ENCODE measurements around the gene PAPPA.

PAPPA gene

DNA sequence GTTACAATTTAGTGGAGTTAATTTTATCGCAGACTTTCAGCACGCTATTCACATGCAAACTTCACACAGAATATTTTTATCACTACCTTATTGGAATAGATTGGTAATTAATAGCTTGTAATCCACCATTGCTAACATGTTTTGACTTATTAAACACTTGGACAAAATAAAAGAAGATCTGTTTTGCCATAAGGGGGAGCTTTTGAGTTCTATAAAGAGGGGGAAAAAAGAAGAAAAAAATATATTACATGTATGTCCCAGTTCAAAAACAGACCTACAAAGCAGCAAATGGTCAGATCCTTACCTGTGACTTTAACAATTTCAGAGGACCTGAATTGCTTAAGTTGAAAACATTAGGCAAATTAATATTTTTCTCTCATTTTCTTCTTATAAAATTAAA, 1.2 kb upstream of the PAPPA start:
- DNase-seq (ENCODE audit: extremely low read depth in 1 of 2, low read depth in 1 of 2): no peak

- DNase-seq (ENCODE audit: extremely low read depth in 1 of 2, low read depth in 1 of 2): no peak
Measured at GRCh38 chr9:116152941-116153764, 438 bp upstream of the PAPPA start.

DNA sequence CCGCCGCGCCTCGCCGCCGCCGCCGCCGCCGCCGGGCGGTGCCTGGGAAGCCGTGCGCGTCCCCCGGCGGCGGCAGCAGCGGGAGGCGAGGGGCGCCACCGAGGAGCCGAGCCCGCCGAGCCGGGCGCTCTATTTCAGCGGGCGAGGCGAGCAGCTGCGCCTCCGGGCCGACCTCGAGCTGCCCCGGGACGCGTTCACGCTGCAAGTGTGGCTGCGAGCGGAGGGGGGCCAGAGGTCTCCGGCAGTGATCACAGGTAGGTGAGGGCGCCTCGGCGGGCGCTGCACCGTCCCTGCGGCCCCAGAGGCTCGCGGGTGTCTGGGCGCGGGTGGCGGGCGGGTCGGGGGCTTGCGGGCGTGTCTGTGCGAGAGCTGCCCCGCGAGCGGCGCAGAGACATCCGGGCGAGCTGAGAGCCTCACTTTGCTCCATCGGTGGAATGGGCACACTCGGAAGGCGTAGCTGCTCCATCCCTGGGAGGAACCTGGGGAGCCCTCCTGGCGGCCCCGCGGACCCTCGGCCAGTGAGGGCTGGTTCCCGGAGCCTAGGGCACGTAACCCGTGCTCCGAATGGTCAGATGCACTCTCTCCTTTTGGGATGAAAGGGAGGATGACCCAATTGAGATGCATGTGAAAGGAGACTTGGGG, 864 bp downstream of the PAPPA start:
- DNase-seq (ENCODE audit: extremely low read depth in 1 of 2, low read depth in 1 of 2): no peak

GRCh38 chr9:116154976-116155697, 1.5 kb downstream of the PAPPA start:
- no peak for DNase-seq (ENCODE audit: extremely low read depth in 1 of 2, low read depth in 1 of 2)

GRCh38 chr9:116155698-116156039, 2.1 kb downstream of the PAPPA start:
- no peak for DNase-seq (ENCODE audit: extremely low read depth in 1 of 2, low read depth in 1 of 2)

- DNase-seq (ENCODE audit: extremely low read depth in 1 of 2, low read depth in 1 of 2): no peak
Measured at GRCh38 chr9:116156621-116157314, 3.2 kb downstream of the PAPPA start.

GRCh38 chr9:116157436-116158138, 4.0 kb downstream of the PAPPA start:
- DNase-seq (ENCODE audit: extremely low read depth in 1 of 2, low read depth in 1 of 2): no peak

DNA sequence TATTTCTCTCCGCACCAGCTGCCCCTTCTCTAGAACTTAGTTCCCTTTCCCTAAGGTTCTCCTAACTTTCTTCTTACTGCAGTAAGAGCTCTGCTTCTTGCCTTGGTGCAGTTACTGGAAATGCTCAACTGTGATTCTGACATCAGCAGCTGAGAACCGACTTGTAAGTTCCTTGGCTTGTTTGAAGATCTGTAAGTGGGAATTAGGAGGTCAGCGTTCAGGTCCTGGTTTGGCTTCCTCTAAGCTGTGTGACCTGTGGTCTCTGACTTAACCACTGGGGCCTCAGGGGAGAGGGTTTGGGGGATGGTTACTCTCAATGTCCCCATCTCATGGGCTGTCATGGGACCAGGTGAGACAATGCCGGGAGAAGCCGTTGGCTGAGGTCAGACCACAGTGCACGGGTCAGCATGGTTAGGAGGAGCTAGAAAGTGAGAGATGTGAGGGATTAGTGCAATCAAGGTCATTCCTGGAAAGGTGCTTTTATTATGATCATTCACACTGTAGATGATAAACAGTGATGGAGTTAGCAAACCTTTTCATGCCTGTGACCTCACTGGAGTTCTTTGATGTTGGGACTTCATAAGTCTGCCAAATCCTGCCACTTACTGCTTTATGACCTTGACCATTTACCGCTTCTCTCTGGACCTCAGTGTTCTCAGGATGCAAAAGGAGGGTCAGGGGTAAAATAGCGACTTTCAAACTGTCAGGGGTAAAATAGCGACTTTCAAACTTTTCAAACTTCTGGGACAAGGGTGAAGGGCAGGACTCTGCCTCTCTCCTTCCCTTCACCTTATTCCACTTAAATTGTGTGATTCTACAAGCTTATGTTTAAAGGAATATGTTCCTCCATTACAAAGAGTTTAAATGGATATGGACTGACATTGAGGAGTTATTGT, 7.3 kb downstream of the PAPPA start:
- no peak for DNase-seq (ENCODE audit: extremely low read depth in 1 of 2, low read depth in 1 of 2)

DNA sequence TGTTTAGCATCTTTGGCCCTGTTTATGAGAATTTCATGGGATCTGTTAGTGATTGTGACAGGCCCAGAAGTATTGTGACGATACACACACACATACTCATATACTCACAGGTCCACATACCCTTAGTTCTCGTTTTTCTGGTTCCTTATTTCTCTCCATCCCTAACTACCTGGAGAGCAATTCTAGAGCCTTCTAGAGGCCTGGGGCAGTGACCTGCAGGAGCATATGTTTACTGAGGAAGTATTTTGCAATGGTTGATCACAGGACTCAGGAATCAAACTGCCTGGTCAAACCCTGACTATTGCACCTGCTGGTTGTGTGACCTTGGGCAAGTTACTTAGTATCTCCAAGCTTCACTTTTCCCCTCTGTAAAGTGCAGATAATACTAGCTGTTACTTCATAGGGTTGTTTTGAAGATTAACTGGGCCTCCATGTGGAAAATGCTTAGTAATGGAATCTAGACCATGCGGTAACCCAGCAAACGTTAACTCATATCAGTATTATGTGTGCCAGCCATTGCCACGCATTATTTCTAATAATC, 8.7 kb downstream of the PAPPA start:
- DNase-seq (ENCODE audit: extremely low read depth in 1 of 2, low read depth in 1 of 2): no peak

DNA sequence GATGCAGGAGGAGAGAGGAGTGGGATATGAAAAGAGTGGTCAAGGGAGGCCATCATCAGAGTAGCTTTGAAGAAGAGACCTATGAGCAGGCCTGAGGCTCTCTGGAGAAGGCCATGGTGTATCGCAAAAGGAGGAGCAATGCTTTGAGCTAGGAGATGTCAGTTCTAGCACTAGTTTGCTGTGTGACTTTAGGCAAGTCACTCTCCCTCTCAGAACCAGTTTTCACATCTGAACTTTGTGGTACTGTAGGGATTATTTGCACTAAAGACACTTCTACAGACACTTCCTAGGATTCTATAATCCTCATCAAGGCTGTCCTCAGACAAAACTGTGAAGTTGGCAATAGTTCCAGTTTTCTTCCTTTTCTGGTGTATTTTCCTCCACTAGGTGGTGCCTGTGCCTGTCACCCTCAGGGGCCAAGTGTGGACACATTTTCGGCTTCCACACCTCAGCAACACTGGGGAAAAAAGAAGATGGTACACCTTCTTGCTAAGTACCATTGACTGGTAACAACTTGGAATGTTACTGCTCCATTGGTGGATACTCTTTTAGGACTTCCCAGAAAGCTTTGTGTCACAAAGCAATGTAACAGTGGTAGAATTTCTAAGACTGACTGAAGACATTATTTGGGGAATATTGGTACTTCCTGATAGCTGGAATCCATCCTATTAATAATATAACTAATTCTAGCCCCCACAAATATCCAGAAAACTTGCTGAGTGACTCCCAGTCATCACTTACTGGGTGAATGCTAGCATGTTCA, 9.9 kb downstream of the PAPPA start:
- DNase-seq (ENCODE audit: extremely low read depth in 1 of 2, low read depth in 1 of 2): no peak

DNA sequence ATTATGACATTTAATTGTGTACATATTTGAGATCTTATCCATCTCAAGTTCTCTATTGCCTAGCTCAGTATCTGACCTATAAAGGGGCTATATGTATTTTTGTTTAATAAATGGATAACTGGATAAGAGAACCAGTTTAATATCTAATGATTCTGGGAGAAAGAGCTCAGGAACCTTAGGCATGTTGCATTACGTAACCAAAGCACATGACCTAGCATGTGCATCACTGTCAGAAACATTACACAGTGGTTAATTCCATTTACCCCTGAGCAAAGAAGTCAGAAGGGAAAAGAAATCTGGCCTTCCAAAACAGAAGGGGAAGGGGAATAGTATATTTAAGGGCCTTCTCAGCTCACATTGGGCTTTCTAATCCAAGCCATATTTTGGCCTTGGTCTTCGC, 12.3 kb downstream of the PAPPA start:
- no peak for DNase-seq (ENCODE audit: extremely low read depth in 1 of 2, low read depth in 1 of 2)

DNA sequence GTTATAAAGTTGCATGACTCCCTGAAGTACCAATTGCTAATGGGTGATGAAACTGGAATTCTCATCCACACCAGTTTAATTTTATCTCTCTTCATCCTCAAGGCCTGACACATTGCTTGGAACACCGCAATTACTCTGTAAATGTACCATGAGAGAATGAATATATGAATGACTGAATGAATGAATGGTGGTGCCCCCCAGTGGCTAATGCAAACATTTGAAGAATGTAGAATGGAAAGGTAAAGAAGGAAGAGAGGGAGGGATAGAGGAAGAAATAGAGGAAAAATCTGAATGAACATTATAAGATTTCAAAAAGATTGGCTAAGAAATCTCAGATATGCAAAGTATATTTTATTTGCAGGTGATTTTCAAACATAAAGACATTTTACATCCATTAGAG, 13.1 kb downstream of the PAPPA start:
- DNase-seq (ENCODE audit: extremely low read depth in 1 of 2, low read depth in 1 of 2): no peak

GRCh38 chr9:116168231-116168630, 14.6 kb downstream of the PAPPA start:
- no peak for DNase-seq (ENCODE audit: extremely low read depth in 1 of 2, low read depth in 1 of 2)

DNA sequence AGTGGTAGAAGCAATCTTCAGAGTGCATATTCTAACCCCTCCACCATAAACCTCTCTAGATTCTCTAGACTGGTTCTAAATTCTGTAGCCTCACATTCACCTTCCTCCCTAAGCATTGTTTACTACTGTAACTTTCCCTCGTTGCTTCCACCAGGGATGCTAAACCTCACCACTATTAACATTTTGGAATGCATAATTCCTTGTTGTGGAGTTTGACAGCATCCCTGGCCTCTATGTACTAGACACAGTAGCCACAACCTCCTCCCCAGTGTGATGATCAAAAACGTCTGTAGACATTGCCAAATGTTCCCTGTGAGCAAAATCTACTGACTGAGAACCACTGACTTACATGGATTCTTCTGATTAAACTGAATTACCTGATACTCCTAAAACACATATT, 18.6 kb downstream of the PAPPA start:
- no peak for DNase-seq (ENCODE audit: extremely low read depth in 1 of 2, low read depth in 1 of 2)

GRCh38 chr9:116174347-116174746, 20.8 kb downstream of the PAPPA start:
- DNase-seq (ENCODE audit: extremely low read depth in 1 of 2, low read depth in 1 of 2): no peak

- no peak for DNase-seq (ENCODE audit: extremely low read depth in 1 of 2, low read depth in 1 of 2)
Measured at GRCh38 chr9:116175614-116176013, 22.0 kb downstream of the PAPPA start.

DNA sequence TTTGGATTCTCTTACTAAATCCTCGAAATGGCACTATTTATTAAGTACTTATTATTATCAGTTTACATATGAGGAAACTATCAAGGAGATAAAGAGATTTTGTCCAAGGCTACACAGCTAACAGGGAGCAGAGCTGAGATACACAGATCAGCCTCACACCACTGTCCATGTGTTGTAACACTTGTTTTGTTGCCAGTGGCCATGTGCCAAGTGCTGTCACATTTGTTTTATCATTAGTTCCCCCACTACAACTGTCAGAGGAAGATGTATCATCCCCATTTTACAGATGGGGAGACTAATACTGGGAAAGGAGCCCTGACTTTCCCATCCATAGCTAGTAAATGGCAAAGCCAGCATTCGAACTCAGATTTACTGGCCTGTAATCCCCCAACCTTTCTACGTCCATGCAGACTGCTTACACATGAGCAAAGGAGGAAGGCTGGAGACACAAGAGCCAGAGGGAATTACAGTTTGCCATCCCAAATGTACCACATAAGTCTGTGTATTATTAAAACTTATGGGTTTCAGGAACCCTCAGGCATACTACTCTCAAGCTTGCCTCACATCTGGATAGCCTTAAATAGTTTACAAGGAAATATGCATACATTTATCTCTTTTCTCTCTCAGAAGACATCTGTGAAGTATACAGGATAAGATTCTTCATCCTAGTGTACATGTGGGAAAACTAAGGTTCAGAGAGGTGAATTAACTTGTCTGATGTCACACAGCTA, 25.1 kb downstream of the PAPPA start:
- no peak for DNase-seq (ENCODE audit: extremely low read depth in 1 of 2, low read depth in 1 of 2)

GRCh38 chr9:116179568-116179967, 26.0 kb downstream of the PAPPA start:
- no peak for DNase-seq (ENCODE audit: extremely low read depth in 1 of 2, low read depth in 1 of 2)
